Mesendoderm (in vitro differentiated cells): ENCODE data around the gene FBLN2.

Source experiments
- DNase-seq: peaks from one replicate; pipeline ENCODE4 v3.0.0; 2013
- H2AK5ac ChIP-seq: 2 replicates; pipeline ENCODE4 v1.6.1; 2013; ENCODE audit warnings: low read length, inconsistent platforms
- H2BK120ac ChIP-seq: 2 replicates; pipeline ENCODE4 v1.6.1; 2013; ENCODE audit warnings: low read depth, mild to moderate bottlenecking, low read length, moderate library complexity, mixed read lengths
- H2BK15ac ChIP-seq: replicated peaks from 2 replicates; pipeline ENCODE4 v1.6.1; 2013; ENCODE audit warnings: low read depth, mild to moderate bottlenecking, moderate library complexity
- H2BK5ac ChIP-seq: 2 replicates; pipeline ENCODE4 v1.6.1; 2013; ENCODE audit warnings: low read length, inconsistent platforms
- H3K18ac ChIP-seq: 2 replicates; pipeline ENCODE4 v1.6.1; 2013; ENCODE audit warnings: mild to moderate bottlenecking, low read length, mixed read lengths
- H3K23ac ChIP-seq: one replicate; pipeline ENCODE4 v1.6.1; 2013; ENCODE audit warnings: low read length
- H3K27ac ChIP-seq: 2 replicates; pipeline ENCODE4 v1.5.1; 2013; ENCODE audit warnings: low read depth, mild to moderate bottlenecking, inconsistent platforms, low read length, moderate library complexity
- H3K27me3 ChIP-seq: 2 replicates; pipeline ENCODE4 v1.6.1; 2013; ENCODE audit warnings: low read length, control low read depth, mild to moderate bottlenecking, inconsistent platforms; ENCODE audit not compliant: insufficient read depth, poor library complexity
- H3K36me3 ChIP-seq: 2 replicates; pipeline ENCODE4 v1.6.1; 2013; ENCODE audit warnings: low read length, inconsistent platforms; ENCODE audit not compliant: control insufficient read depth, insufficient read depth
- H3K4ac ChIP-seq: one replicate; pipeline ENCODE4 v1.6.1; 2013; ENCODE audit warnings: low read depth, mild to moderate bottlenecking, low read length, moderate library complexity
- H3K4me1 ChIP-seq: 2 replicates; pipeline ENCODE4 v1.6.1; 2013; ENCODE audit warnings: low read depth, low read length, inconsistent platforms; ENCODE audit not compliant: control insufficient read depth
- H3K4me2 ChIP-seq: 2 replicates; pipeline ENCODE4 v1.6.1; 2013; ENCODE audit warnings: low read length
- H3K4me3 ChIP-seq: 2 replicates; pipeline ENCODE4 v1.5.1; 2013; ENCODE audit warnings: mild to moderate bottlenecking, low read length
- H3K56ac ChIP-seq: one replicate; pipeline ENCODE4 v1.6.1; 2013; ENCODE audit warnings: low read length
- H3K79me1 ChIP-seq: 2 replicates; pipeline ENCODE4 v1.6.1; 2013; ENCODE audit warnings: low read length, inconsistent platforms
- H3K79me2 ChIP-seq: 2 replicates; pipeline ENCODE4 v1.6.1; 2013; ENCODE audit warnings: mild to moderate bottlenecking, low read length; ENCODE audit not compliant: control insufficient read depth, insufficient read depth
- H3K9ac ChIP-seq: 2 replicates; pipeline ENCODE4 v1.6.1; 2013; ENCODE audit warnings: low read length, inconsistent platforms
- H4K5ac ChIP-seq: one replicate; pipeline ENCODE4 v1.6.1; 2013; ENCODE audit warnings: low read length
- H4K8ac ChIP-seq: one replicate; pipeline ENCODE4 v1.6.1; 2013; ENCODE audit warnings: low read depth, mild to moderate bottlenecking, control low read depth, low read length, moderate library complexity
- WGBS: extraction: QIAGEN DNeasy Blood & Tissue Kit; methylation state at CpG from one replicate; pipeline ENCODE4 v1.1.7; 2013; ENCODE audit warnings: low lambda C conversion rate, missing lambda C conversion rate; ENCODE audit not compliant: insufficient coverage; ENCODE audit errors: extremely low coverage; 5-methylcytosine and 5-hydroxymethylcytosine counted together

FBLN2 gene

GRCh38 chr3:13624021-13624420 is 75.1 kb downstream of the FBLN2 start:
- H3K4me2 ChIP-seq, result no peak overlapping the region
- H3K4me1 ChIP-seq, result no peaks in the 10 kb centered on the region
- H3K36me3 ChIP-seq, result no peaks in the 10 kb centered on the region
- H3K79me2 ChIP-seq, result no peaks in the 10 kb centered on the region
- no peaks in the 10 kb centered on the region for H3K79me1 ChIP-seq
- no peak overlapping the region for H4K8ac ChIP-seq
- H3K4ac ChIP-seq, result no peak overlapping the region
- H2AK5ac ChIP-seq, result no peak overlapping the region
- DNase-seq, result no peak
- WGBS, result no CpG with 5 or more reads among the region's 6 CpGs
- no peak overlapping the region for H3K4me3 ChIP-seq
- no peak overlapping the region for H3K23ac ChIP-seq
- no peak overlapping the region for H2BK5ac ChIP-seq
- no peak overlapping the region for H3K18ac ChIP-seq
- no peak overlapping the region for H2BK120ac ChIP-seq
- no peak overlapping the region for H2BK15ac ChIP-seq
- H4K5ac ChIP-seq, result no peak overlapping the region
- no peak overlapping the region for H3K56ac ChIP-seq
- no peak overlapping the region for H3K9ac ChIP-seq
- no peaks in the 10 kb centered on the region for H3K27me3 ChIP-seq
- H3K27ac ChIP-seq, result no peak overlapping the region

- Histone ChIP-seq H3K56ac (no peak overlapping the region), H4K5ac (no peak overlapping the region), H3K79me2 (no peaks in the 10 kb centered on the region), H3K36me3 (no peaks in the 10 kb centered on the region), H2BK120ac (no peak overlapping the region), H2AK5ac (no peak overlapping the region), H3K79me1 (no peaks in the 10 kb centered on the region), H3K23ac (no peak overlapping the region), H3K9ac (no peak overlapping the region), H3K27me3 (no peaks in the 10 kb centered on the region), H3K4me3 (no peak overlapping the region), H3K27ac (no peak overlapping the region), H3K4me2 (no peak overlapping the region), H3K4ac (no peak overlapping the region), H2BK5ac (no peak overlapping the region), H4K8ac (no peak overlapping the region), H3K18ac (no peak overlapping the region), H2BK15ac (no peak overlapping the region), H3K4me1 (no peaks in the 10 kb centered on the region)
- no CpG with 5 or more reads among the region's 8 CpGs for WGBS
- DNase-seq, result no peak
Observed at GRCh38 chr3:13624671-13625125, 75.8 kb downstream of the FBLN2 start.

- no peaks in the 10 kb centered on the region for H3K4me1 ChIP-seq
- no peak overlapping the region for H3K4me3 ChIP-seq
- no peak overlapping the region for H2BK5ac ChIP-seq
- H3K79me1 ChIP-seq, result no peaks in the 10 kb centered on the region
- no peak for DNase-seq
- no peak overlapping the region for H3K23ac ChIP-seq
- H4K5ac ChIP-seq, result no peak overlapping the region
- H3K56ac ChIP-seq, result no peak overlapping the region
- H3K79me2 ChIP-seq, result no peaks in the 10 kb centered on the region
- H3K27ac ChIP-seq, result no peak overlapping the region
- H2BK15ac ChIP-seq, result no peak overlapping the region
- no peaks in the 10 kb centered on the region for H3K27me3 ChIP-seq
- H3K18ac ChIP-seq, result no peak overlapping the region
- no peak overlapping the region for H3K4me2 ChIP-seq
- no peak overlapping the region for H3K9ac ChIP-seq
- no peak overlapping the region for H2AK5ac ChIP-seq
- H4K8ac ChIP-seq, result no peak overlapping the region
- no peak overlapping the region for H2BK120ac ChIP-seq
- no peak overlapping the region for H3K4ac ChIP-seq
- H3K36me3 ChIP-seq, result no peaks in the 10 kb centered on the region
- no CpG with 5 or more reads among the region's 12 CpGs for whole genome bisulfite sequencing
Observed at GRCh38 chr3:13626396-13626795, 77.5 kb downstream of the FBLN2 start.

- Histone ChIP-seq H3K79me2 (no peaks in the 10 kb centered on the region), H4K8ac (no peak overlapping the region), H3K56ac (no peak overlapping the region), H3K36me3 (no peaks in the 10 kb centered on the region), H3K4me2 (no peak overlapping the region), H3K23ac (no peak overlapping the region), H2AK5ac (no peak overlapping the region), H3K4ac (no peak overlapping the region), H3K79me1 (no peaks in the 10 kb centered on the region), H2BK5ac (no peak overlapping the region), H4K5ac (no peak overlapping the region), H3K27me3 (no peaks in the 10 kb centered on the region), H3K4me3 (no peak overlapping the region), H3K27ac (no peak overlapping the region), H3K18ac (no peak overlapping the region), H3K4me1 (no peaks in the 10 kb centered on the region), H2BK120ac (no peak overlapping the region), H3K9ac (no peak overlapping the region), H2BK15ac (no peak overlapping the region)
- no peak for DNase-seq
- WGBS, result no CpG with 5 or more reads among the region's 9 CpGs
Observed at GRCh38 chr3:13626915-13627460, 78.1 kb downstream of the FBLN2 start.

GRCh38 chr3:13627681-13628080 is 78.8 kb downstream of the FBLN2 start:
- no peak overlapping the region for H3K4me3 ChIP-seq
- H3K4me1 ChIP-seq, result no peaks in the 10 kb centered on the region
- H3K23ac ChIP-seq, result no peak overlapping the region
- H3K4me2 ChIP-seq, result no peak overlapping the region
- H3K4ac ChIP-seq, result no peak overlapping the region
- H3K9ac ChIP-seq, result no peak overlapping the region
- H3K79me1 ChIP-seq, result no peaks in the 10 kb centered on the region
- WGBS, result no CpG with 5 or more reads among the region's 9 CpGs
- no peak overlapping the region for H2BK15ac ChIP-seq
- H3K79me2 ChIP-seq, result no peaks in the 10 kb centered on the region
- DNase-seq, result no peak
- H2BK5ac ChIP-seq, result no peak overlapping the region
- H3K36me3 ChIP-seq, result no peaks in the 10 kb centered on the region
- H3K27me3 ChIP-seq, result no peaks in the 10 kb centered on the region
- H4K8ac ChIP-seq, result no peak overlapping the region
- no peak overlapping the region for H2BK120ac ChIP-seq
- no peak overlapping the region for H3K18ac ChIP-seq
- H2AK5ac ChIP-seq, result no peak overlapping the region
- H4K5ac ChIP-seq, result no peak overlapping the region
- H3K56ac ChIP-seq, result no peak overlapping the region
- no peak overlapping the region for H3K27ac ChIP-seq

- Histone ChIP-seq H2BK15ac (no peak overlapping the region), H3K56ac (no peak overlapping the region), H4K8ac (no peak overlapping the region), H2BK120ac (no peak overlapping the region), H3K18ac (no peak overlapping the region), H3K4ac (no peak overlapping the region), H3K4me2 (no peak overlapping the region), H2BK5ac (no peak overlapping the region), H3K79me2 (no peaks in the 10 kb centered on the region), H3K27me3 (no peaks in the 10 kb centered on the region), H3K9ac (no peak overlapping the region), H3K4me1 (no peaks in the 10 kb centered on the region), H3K79me1 (no peaks in the 10 kb centered on the region), H3K27ac (no peak overlapping the region), H3K4me3 (no peak overlapping the region), H2AK5ac (no peak overlapping the region), H3K36me3 (no peaks in the 10 kb centered on the region), H4K5ac (no peak overlapping the region), H3K23ac (no peak overlapping the region)
- no CpG with 5 or more reads among the region's 10 CpGs for WGBS
- no peak for DNase-seq
Observed at GRCh38 chr3:13628432-13628831, 79.5 kb downstream of the FBLN2 start.
